Common myeloid progenitor, CD34-positive (primary cell): Measurements from ENCODE around the gene MYO10.
"Not testable (repeated sequence)": the region's sequence is repeated elsewhere in the genome, so short reads cannot be mapped to it uniquely, and the experiment has no call there.

Source experiments
- CTCF ChIA-PET: fragments of 350-600 bp; sonication (Branson Sonifier 250); formaldehyde crosslinking; loops from one replicate; lab custom pipeline; 2021; ENCODE audit warnings: antibody characterized with exemption; lab: Charles Lee
- POLR2A ChIA-PET: fragments of 350-600 bp; sonication (Branson Sonifier 250); formaldehyde crosslinking; loops from one replicate; lab custom pipeline; 2021; ENCODE audit warnings: antibody characterized with exemption; lab: Charles Lee
- DNase-seq, 3 donors: peaks; one replicate each; pipeline versions ENCODE4 v3.0.0 to v3.0.0-alpha.2; 2013
- H3K27ac ChIP-seq, 2 experiments: 1 replicate in 1 of 2; 2 replicates in 1 of 2; pipeline ENCODE4 v1.7.0; 2013; ENCODE audit warnings: inconsistent platforms in 2 of 2, low read length in 2 of 2, mild to moderate bottlenecking in 2 of 2, low read depth in 1 of 2, moderate library complexity in 1 of 2; ENCODE audit not compliant: severe bottlenecking in 2 of 2, insufficient read depth in 1 of 2, poor library complexity in 1 of 2
- H3K27me3 ChIP-seq, 5 experiments: replicated peaks in 2 of 5; 1 replicate in 3 of 5; 2 replicates in 2 of 5; pipeline versions ENCODE4 v1.6.1 to v1.7.0; 2013; ENCODE audit warnings: low read length in 4 of 5, mild to moderate bottlenecking in 2 of 5, moderate library complexity in 2 of 5, inconsistent platforms in 1 of 5; ENCODE audit not compliant: insufficient read depth in 5 of 5, control insufficient read depth in 4 of 5
- H3K36me3 ChIP-seq, 4 experiments: 1 replicate in 2 of 4; 2 replicates in 2 of 4; pipeline versions ENCODE4 v1.6.1 to v1.7.0; 2013; ENCODE audit warnings: low read length in 3 of 4, control low read depth in 1 of 4, mild to moderate bottlenecking in 1 of 4; ENCODE audit not compliant: control insufficient read depth in 4 of 4, insufficient read depth in 4 of 4
- H3K4me1 ChIP-seq, 4 experiments: 1 replicate in 3 of 4; 2 replicates in 1 of 4; pipeline versions ENCODE4 v1.6.1 to v1.7.1; 2013; ENCODE audit warnings: low read length in 3 of 4, mild to moderate bottlenecking in 3 of 4, control low read depth in 1 of 4, inconsistent platforms in 1 of 4, moderate library complexity in 1 of 4; ENCODE audit not compliant: control insufficient read depth in 4 of 4, insufficient read depth in 4 of 4; ENCODE audit errors: control extremely low read depth in 1 of 4
- H3K4me3 ChIP-seq, 7 experiments: 1 replicate in 4 of 7; 2 replicates in 3 of 7; pipeline versions ENCODE4 v1.5.1 to v1.7.0; 2013; ENCODE audit warnings: mild to moderate bottlenecking in 7 of 7, low read length in 6 of 7, moderate library complexity in 6 of 7, inconsistent platforms in 2 of 7, low read depth in 2 of 7, control low read depth in 1 of 7; ENCODE audit not compliant: insufficient read depth in 4 of 7, control insufficient read depth in 1 of 7; ENCODE audit errors: extremely low read depth in 1 of 7
- H3K9me3 ChIP-seq, 5 experiments: 1 replicate in 4 of 5; 2 replicates in 1 of 5; pipeline versions ENCODE4 v1.6.1 to v1.7.1; 2013; ENCODE audit warnings: low read length in 4 of 5, mild to moderate bottlenecking in 2 of 5, inconsistent platforms in 1 of 5, low read depth in 1 of 5, moderate library complexity in 1 of 5; ENCODE audit not compliant: control insufficient read depth in 4 of 5, insufficient read depth in 2 of 5; ENCODE audit errors: control extremely low read depth in 1 of 5
- WGBS: methylation state at CpG from one replicate; pipeline ENCODE4 v1.1.5; 2013; ENCODE audit not compliant: insufficient coverage; 5-methylcytosine and 5-hydroxymethylcytosine counted together

Gene MYO10

GRCh38 chr5:16879191-16879590 is 56.9 kb downstream of the MYO10 start:
- Histone ChIP-seq H3K9me3 (no peaks in the 10 kb centered on the region), H3K4me1 (no peaks in the 10 kb centered on the region), H3K36me3 (no peaks in the 10 kb centered on the region), H3K27me3 (no peaks in the 10 kb centered on the region), H3K4me3 (no peak overlapping the region), H3K27ac (no peak overlapping the region)
- WGBS = no CpG with 5 or more reads among the region's 1 CpG
- ChIA-PET CTCF (no interaction called here), POLR2A (no interaction called here)
- no peak for DNase-seq

GRCh38 chr5:16877267-16877935 is 58.7 kb downstream of the MYO10 start:
- no peak overlapping the region for H3K27ac ChIP-seq
- no peaks in the 10 kb centered on the region for H3K27me3 ChIP-seq
- H3K9me3 ChIP-seq = peaks cover 0 to 7% (median 3%) of the 10 kb centered on the region in 5 experiments
- ChIA-PET CTCF (no interaction called here), POLR2A (no interaction called here)
- no peak overlapping the region for H3K4me3 ChIP-seq
- 98% methylated on average over 6 of the region's 9 CpGs for WGBS
- H3K36me3 ChIP-seq = no peaks in the 10 kb centered on the region
- H3K4me1 ChIP-seq = no peaks in the 10 kb centered on the region
- DNase-seq = no peak

GRCh38 chr5:16874424-16874823 is 61.7 kb downstream of the MYO10 start:
- H3K4me1 ChIP-seq, H3K4me3 ChIP-seq, H3K9me3 ChIP-seq, DNase-seq, H3K27me3 ChIP-seq, POLR2A ChIA-PET, H3K27ac ChIP-seq, H3K36me3 ChIP-seq, CTCF ChIA-PET: not testable (repeated sequence)
- 88% methylated on average over 1 of the region's 1 CpG for WGBS

GRCh38 chr5:16871746-16872339 is 64.2 kb downstream of the MYO10 start:
- Histone ChIP-seq H3K9me3 (peaks cover 1 to 7% (median 4%) of the 10 kb centered on the region in 5 experiments), H3K27ac (no peak overlapping the region), H3K4me1 (no peaks in the 10 kb centered on the region), H3K4me3 (no peak overlapping the region), H3K27me3 (no peaks in the 10 kb centered on the region), H3K36me3 (no peaks in the 10 kb centered on the region)
- no CpG with 5 or more reads among the region's 4 CpGs for WGBS
- DNase-seq = no peak
- ChIA-PET CTCF (no interaction called here), POLR2A (no interaction called here)

- ChIA-PET CTCF (no interaction called here), POLR2A (no interaction called here)
- Histone ChIP-seq H3K4me3 (no peak overlapping the region), H3K36me3 (no peaks in the 10 kb centered on the region), H3K4me1 (no peaks in the 10 kb centered on the region), H3K9me3 (peaks cover 1 to 7% (median 4%) of the 10 kb centered on the region in 5 experiments), H3K27ac (no peak overlapping the region), H3K27me3 (no peaks in the 10 kb centered on the region)
- no peak for DNase-seq
- 100% methylated on average over 1 of the region's 1 CpG for WGBS
These were observed 65.2 kb downstream of the MYO10 start for GRCh38 chr5:16870878-16871277.

GRCh38 chr5:16869821-16870796 is 66.0 kb downstream of the MYO10 start:
- 80% methylated on average over 4 of the region's 15 CpGs for WGBS
- ChIA-PET POLR2A (no interaction called here), CTCF (no interaction called here)
- H3K27me3 ChIP-seq = no peaks in the 10 kb centered on the region
- no peak for DNase-seq
- H3K27ac ChIP-seq = no peak overlapping the region
- peaks cover 1 to 7% (median 4%) of the 10 kb centered on the region in 5 experiments for H3K9me3 ChIP-seq
- no peak overlapping the region for H3K4me3 ChIP-seq
- H3K36me3 ChIP-seq = no peaks in the 10 kb centered on the region
- H3K4me1 ChIP-seq = no peaks in the 10 kb centered on the region

GRCh38 chr5:16867577-16867953 is 68.5 kb downstream of the MYO10 start:
- Histone ChIP-seq H3K4me1 (no peaks in the 10 kb centered on the region), H3K27ac (no peak overlapping the region), H3K27me3 (no peaks in the 10 kb centered on the region), H3K36me3 (no peaks in the 10 kb centered on the region), H3K9me3 (peaks cover 0 to 4% (median 0%) of the 10 kb centered on the region in 5 experiments), H3K4me3 (no peak overlapping the region)
- ChIA-PET POLR2A (no interaction called here), CTCF (no interaction called here)
- WGBS = 100% methylated on average over 1 of the region's 3 CpGs
- DNase-seq = no peak
